Breast epithelium (tissue), 3 donors: ENCODE measurements around the gene CCDC17.

Experiments
- POLR2A ChIP-seq: fragments of 450-650 bp; IDR thresholded peaks from one replicate; pipeline ENCODE4 v1.6.1; 2016; ENCODE audit warnings: antibody characterized with exemption, mild to moderate bottlenecking, moderate library complexity
- POLR2AphosphoS5 ChIP-seq, 3 donors: sonication (generic); formaldehyde crosslinking; IDR thresholded peaks; one replicate each; pipeline ENCODE4 v1.6.1; 2017; ENCODE audit warnings: antibody characterized with exemption in 3 of 3
- TF ChIP-seq, protein P1 (sequence below), 3 donors: fragments of 450-650 bp; IDR thresholded peaks; one replicate each; pipeline ENCODE4 v1.5.1; 2016 to 2017; ENCODE audit warnings: antibody characterized with exemption in 3 of 3, mild to moderate bottlenecking in 3 of 3, moderate library complexity in 3 of 3

DNA sequence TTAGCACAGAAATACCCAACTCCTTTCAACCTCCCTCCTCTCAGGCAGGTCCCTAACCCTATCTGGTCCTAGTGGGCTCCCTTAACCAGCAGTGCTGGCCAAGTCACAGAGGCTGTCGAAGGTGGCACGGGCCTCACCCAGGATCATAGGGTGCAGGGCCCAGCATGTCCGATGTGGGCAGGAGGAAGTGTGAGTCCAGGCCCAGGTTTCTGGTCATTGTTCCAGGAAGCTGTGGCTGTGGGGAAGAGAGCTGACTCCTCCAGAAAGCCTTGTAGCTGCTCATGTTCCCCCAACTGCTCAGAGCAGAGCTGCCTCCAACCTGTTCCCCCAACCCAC lies 2.4 kb downstream of the CCDC17 start:
- TF ChIP-seq, protein P1, sequence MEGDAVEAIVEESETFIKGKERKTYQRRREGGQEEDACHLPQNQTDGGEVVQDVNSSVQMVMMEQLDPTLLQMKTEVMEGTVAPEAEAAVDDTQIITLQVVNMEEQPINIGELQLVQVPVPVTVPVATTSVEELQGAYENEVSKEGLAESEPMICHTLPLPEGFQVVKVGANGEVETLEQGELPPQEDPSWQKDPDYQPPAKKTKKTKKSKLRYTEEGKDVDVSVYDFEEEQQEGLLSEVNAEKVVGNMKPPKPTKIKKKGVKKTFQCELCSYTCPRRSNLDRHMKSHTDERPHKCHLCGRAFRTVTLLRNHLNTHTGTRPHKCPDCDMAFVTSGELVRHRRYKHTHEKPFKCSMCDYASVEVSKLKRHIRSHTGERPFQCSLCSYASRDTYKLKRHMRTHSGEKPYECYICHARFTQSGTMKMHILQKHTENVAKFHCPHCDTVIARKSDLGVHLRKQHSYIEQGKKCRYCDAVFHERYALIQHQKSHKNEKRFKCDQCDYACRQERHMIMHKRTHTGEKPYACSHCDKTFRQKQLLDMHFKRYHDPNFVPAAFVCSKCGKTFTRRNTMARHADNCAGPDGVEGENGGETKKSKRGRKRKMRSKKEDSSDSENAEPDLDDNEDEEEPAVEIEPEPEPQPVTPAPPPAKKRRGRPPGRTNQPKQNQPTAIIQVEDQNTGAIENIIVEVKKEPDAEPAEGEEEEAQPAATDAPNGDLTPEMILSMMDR (IDR thresholded peaks at IDR 0.05) = no peak
- TF ChIP-seq POLR2A (no peak), POLR2AphosphoS5 (IDR thresholded peaks at IDR 0.05) (no peak)
